Stimulated activated naive CD8-positive, alpha-beta T cell treated with anti-CD3 and anti-CD28 coated beads, Interleukin-15, Interleukin-2, amounts not matched to agents 100 ng/mL and 50 ng/mL, for 24 hours (primary cell): Measurements from ENCODE around the gene KDM4B.
A peak's percentile ranks its signal among the peaks of the same experiment; 100 is the strongest.

ENCODE experiments used
- H3K27ac Mint-ChIP-seq: one replicate; pipeline ENCODE4 v1.8.0; 2021; ENCODE audit warnings: mild to moderate bottlenecking, mixed read lengths
- H3K27me3 Mint-ChIP-seq: one replicate; pipeline ENCODE4 v1.8.0; 2021; ENCODE audit warnings: mixed read lengths
- H3K36me3 Mint-ChIP-seq: one replicate; pipeline ENCODE4 v1.8.0; 2021; ENCODE audit warnings: low read depth, mixed read lengths
- H3K4me1 Mint-ChIP-seq: one replicate; pipeline ENCODE4 v1.8.0; 2021; ENCODE audit warnings: low read depth, mixed read lengths
- H3K4me3 Mint-ChIP-seq: one replicate; pipeline ENCODE4 v1.8.0; 2021; ENCODE audit warnings: mild to moderate bottlenecking, mixed read lengths
- H3K9me3 Mint-ChIP-seq: one replicate; pipeline ENCODE4 v1.8.0; 2021; ENCODE audit warnings: mixed read lengths

KDM4B gene

GRCh38 chr19:4986471-4986891, 17.6 kb downstream of the KDM4B start:
- Mint-ChIP-seq H3K27ac (no peak overlapping the region), H3K4me1 (peaks cover 10% of the 10 kb centered on the region), H3K27me3 (no peaks in the 10 kb centered on the region), H3K36me3 (peaks cover 5% of the 10 kb centered on the region), H3K9me3 (no peaks in the 10 kb centered on the region), H3K4me3 (no peak overlapping the region)

DNA sequence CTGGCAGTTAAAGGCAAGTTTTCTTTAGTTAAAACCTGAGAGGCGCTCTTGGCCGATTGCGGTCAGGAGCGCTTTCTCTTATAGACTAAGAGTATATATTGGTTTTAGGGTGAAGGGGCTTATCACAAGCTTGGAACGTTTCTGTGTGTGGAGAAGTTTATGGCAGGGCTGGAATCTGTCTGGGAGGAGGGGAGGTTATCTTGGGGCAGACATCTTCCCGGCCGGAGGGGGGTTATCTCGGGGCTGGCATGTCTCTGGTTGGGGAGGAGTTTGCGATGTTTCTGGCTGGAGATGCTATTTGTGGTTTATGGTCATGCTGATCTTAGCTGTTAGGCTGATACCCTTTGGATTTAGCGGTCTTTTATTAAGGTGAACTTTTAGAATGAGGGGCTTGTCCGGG, 18.3 kb downstream of the KDM4B start:
- H3K27ac Mint-ChIP-seq, result no peak overlapping the region
- H3K36me3 Mint-ChIP-seq, result peaks cover 5% of the 10 kb centered on the region

GRCh38 chr19:4987692-4988370, 18.9 kb downstream of the KDM4B start:
- peaks cover 7% of the 10 kb centered on the region for H3K36me3 Mint-ChIP-seq
- H3K4me3 Mint-ChIP-seq, result no peak overlapping the region
- peaks cover 10% of the 10 kb centered on the region for H3K4me1 Mint-ChIP-seq
- no peaks in the 10 kb centered on the region for H3K27me3 Mint-ChIP-seq
- H3K9me3 Mint-ChIP-seq, result no peaks in the 10 kb centered on the region
- no peak overlapping the region for H3K27ac Mint-ChIP-seq

More for the DNA sequence above, 18.3 kb downstream of the KDM4B start:
- Mint-ChIP-seq H3K27me3 (no peaks in the 10 kb centered on the region), H3K4me3 (no peak overlapping the region), H3K4me1 (peaks cover 8% of the 10 kb centered on the region), H3K9me3 (no peaks in the 10 kb centered on the region)

DNA sequence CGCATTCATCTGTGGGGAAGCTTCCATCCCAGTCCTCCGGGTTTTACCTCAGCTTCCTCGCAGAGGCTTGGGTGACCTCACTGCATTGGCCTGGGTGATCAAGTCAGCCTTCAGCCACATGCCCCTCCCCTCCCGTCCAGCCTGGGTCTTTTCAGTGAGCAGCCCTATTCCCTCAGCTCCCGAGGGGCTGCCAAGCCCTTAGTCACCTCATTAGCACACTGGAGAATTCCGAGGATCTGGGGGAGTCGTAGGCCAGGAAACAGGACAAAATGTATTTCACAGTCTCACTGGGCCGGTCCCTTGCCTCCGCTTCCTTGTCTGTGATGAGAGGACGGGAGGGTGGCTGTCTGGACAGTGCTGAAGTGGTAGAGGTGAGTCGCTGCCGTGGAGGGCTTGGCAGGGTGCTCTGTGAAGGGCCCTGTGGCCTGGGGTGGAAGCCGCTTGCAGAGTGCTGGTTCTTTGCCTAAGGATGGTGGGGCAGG, 19.9 kb downstream of the KDM4B start:
- Mint-ChIP-seq H3K9me3 (no peaks in the 10 kb centered on the region), H3K4me3 (no peak overlapping the region), H3K36me3 (peaks cover 8% of the 10 kb centered on the region), H3K27ac (peak overlapping the region; percentile 31), H3K4me1 (peaks cover 10% of the 10 kb centered on the region), H3K27me3 (no peaks in the 10 kb centered on the region)

- H3K4me1 Mint-ChIP-seq, result peaks cover 10% of the 10 kb centered on the region
- no peak overlapping the region for H3K4me3 Mint-ChIP-seq
- no peaks in the 10 kb centered on the region for H3K27me3 Mint-ChIP-seq
- no peak overlapping the region for H3K27ac Mint-ChIP-seq
- no peaks in the 10 kb centered on the region for H3K9me3 Mint-ChIP-seq
- peaks cover 8% of the 10 kb centered on the region for H3K36me3 Mint-ChIP-seq
Measured at GRCh38 chr19:4990306-4990705, 21.4 kb downstream of the KDM4B start.

- H3K36me3 Mint-ChIP-seq, result peaks cover 11% of the 10 kb centered on the region
- H3K4me3 Mint-ChIP-seq, result no peak overlapping the region
- no peaks in the 10 kb centered on the region for H3K9me3 Mint-ChIP-seq
- no peaks in the 10 kb centered on the region for H3K27me3 Mint-ChIP-seq
- no peak overlapping the region for H3K27ac Mint-ChIP-seq
- peaks cover 10% of the 10 kb centered on the region for H3K4me1 Mint-ChIP-seq
Measured at GRCh38 chr19:4991538-4991937, 22.6 kb downstream of the KDM4B start.

DNA sequence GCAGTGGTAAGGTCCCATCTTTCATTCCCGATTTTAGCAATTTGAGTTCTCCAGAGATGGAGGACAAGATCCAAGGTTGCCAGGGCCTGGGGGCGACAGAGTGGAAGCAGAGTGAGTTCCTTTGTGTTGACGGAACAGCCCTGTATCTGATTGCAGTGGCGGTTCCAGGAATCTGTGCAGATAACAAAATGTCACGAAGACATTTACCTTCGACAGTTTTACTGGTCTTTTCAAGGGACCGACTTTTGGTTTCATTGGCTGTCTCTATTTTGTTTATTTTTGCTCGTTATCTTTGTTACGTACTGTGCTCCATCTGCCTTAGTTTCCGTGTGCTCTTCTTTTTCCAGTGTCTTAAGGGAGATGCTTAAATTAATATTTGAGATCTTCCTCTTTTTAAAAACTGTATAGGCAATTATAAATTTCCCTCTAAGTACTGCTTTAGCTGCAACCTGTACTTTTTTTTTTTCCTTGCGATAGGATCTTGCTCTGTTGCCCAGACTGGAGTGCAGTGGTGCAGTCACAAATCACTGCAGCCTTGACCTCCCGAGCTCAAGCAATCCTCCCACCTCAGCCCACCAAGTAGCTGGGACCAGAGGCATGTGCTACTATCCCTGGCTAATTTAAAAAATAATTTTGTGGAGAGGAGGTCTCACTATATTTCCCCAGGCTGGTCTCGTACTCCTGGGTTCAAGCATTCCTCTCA, 23.2 kb downstream of the KDM4B start:
- no peak overlapping the region for H3K4me3 Mint-ChIP-seq
- no peaks in the 10 kb centered on the region for H3K27me3 Mint-ChIP-seq
- H3K9me3 Mint-ChIP-seq, result no peaks in the 10 kb centered on the region
- peaks cover 8% of the 10 kb centered on the region for H3K4me1 Mint-ChIP-seq
- H3K36me3 Mint-ChIP-seq, result peaks cover 11% of the 10 kb centered on the region
- H3K27ac Mint-ChIP-seq, result no peak overlapping the region

DNA sequence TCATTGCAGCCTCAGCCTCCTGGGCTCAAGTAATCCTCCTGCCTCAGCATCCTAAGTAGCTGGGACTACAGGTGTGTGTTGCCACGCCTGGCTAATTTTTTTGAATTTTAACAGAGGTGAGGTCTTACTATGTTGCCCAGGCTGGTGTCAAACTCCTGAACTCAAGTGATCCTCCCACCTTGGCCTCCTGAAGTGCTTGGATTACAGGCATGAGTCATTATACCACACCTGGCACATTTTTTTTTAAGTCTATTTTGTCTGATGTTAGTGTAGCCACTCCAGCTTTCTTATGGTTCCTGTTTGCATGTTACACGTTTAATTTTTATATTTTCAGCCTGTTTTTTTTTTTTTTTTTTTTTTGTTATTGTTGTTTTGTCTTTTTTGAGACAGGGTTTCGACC, 24.8 kb downstream of the KDM4B start:
- H3K4me1 Mint-ChIP-seq, result peaks cover 2% of the 10 kb centered on the region
- H3K9me3 Mint-ChIP-seq, result no peaks in the 10 kb centered on the region
- H3K27me3 Mint-ChIP-seq, result no peaks in the 10 kb centered on the region
- no peak overlapping the region for H3K27ac Mint-ChIP-seq
- peaks cover 11% of the 10 kb centered on the region for H3K36me3 Mint-ChIP-seq
- H3K4me3 Mint-ChIP-seq, result no peak overlapping the region

DNA sequence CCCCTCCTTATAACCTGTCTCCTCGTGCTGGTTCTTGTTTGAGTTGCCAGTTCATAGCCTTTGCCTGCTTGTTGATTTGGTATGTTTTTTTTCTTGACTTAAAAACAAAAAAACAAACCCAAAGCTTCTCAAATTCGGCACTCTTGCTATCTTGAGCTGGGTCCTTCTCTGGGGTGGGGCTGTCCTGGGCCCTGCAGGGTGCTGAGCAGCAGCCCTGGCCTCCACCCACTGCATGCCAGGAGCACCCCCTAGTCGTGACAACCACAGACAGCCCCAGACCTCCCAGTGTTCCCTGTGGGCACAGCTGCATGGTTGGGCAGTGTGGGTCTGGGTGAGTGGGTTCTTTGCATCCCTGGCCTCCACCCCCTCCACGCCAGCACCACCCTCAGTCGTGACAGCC, 27.8 kb downstream of the KDM4B start:
- H3K27me3 Mint-ChIP-seq, result no peaks in the 10 kb centered on the region
- H3K36me3 Mint-ChIP-seq, result peaks cover 7% of the 10 kb centered on the region
- H3K9me3 Mint-ChIP-seq, result no peaks in the 10 kb centered on the region
- no peak overlapping the region for H3K27ac Mint-ChIP-seq
- H3K4me1 Mint-ChIP-seq, result peaks cover 2% of the 10 kb centered on the region
- H3K4me3 Mint-ChIP-seq, result no peak overlapping the region

- peaks cover 7% of the 10 kb centered on the region for H3K36me3 Mint-ChIP-seq
- no peaks in the 10 kb centered on the region for H3K9me3 Mint-ChIP-seq
- no peaks in the 10 kb centered on the region for H3K27me3 Mint-ChIP-seq
- no peak overlapping the region for H3K4me3 Mint-ChIP-seq
- no peak overlapping the region for H3K27ac Mint-ChIP-seq
- H3K4me1 Mint-ChIP-seq, result peaks cover 5% of the 10 kb centered on the region
Measured at GRCh38 chr19:4997297-4997696, 28.4 kb downstream of the KDM4B start.

DNA sequence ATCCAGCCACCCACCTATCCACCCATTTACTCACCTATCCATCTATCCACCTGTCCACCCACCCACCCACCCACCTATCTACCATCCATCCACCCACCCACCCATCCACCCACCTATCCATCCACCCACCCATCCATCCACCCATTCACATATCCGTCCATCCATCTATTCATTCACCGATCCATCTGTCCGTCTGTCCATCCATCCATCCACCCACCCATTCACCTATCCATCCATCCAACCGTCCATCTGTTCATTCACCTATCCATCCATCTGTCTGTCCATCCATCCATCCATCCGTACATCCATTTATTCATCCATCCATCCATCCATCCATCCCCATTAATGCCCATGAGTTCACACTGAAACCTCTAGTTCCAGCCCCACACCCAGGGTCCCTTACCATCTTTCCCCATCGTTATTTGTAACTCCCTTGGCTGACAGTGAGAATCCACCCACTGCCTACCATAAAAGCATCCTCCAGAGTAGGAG, 31.3 kb downstream of the KDM4B start:
- H3K36me3 Mint-ChIP-seq, result peaks cover 3% of the 10 kb centered on the region
- H3K27me3 Mint-ChIP-seq, result no peaks in the 10 kb centered on the region
- H3K4me3 Mint-ChIP-seq, result no peak overlapping the region
- H3K27ac Mint-ChIP-seq, result no peak overlapping the region
- H3K9me3 Mint-ChIP-seq, result no peaks in the 10 kb centered on the region
- peaks cover 4% of the 10 kb centered on the region for H3K4me1 Mint-ChIP-seq

GRCh38 chr19:5001615-5002014, 32.7 kb downstream of the KDM4B start:
- Mint-ChIP-seq H3K27ac (no peak overlapping the region), H3K4me3 (no peak overlapping the region), H3K36me3 (peaks cover under 1% of the 10 kb centered on the region), H3K9me3 (no peaks in the 10 kb centered on the region), H3K4me1 (peaks cover 4% of the 10 kb centered on the region), H3K27me3 (no peaks in the 10 kb centered on the region)

DNA sequence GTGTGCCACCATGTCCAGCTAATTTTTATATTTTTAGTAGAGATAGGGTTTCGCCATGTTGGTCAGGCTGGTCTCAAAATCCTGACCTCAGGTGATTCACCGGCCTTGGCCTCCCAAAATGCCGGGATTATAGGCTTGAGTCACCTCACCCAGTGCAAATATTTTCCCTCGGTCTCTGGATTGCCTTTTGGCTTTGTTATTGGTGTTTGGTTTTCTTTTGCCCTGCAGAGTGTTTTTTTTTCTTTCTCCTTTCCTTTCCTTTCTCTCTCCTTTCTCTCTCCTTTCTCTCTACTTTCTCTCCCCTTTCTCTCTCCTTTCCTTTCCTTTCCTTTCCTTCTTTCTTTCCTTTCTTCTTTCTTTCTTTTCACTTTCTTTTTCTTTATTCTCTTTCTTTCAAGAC, 33.2 kb downstream of the KDM4B start:
- H3K4me1 Mint-ChIP-seq, result peaks cover 4% of the 10 kb centered on the region
- peaks cover 1% of the 10 kb centered on the region for H3K9me3 Mint-ChIP-seq
- H3K36me3 Mint-ChIP-seq, result peaks cover 2% of the 10 kb centered on the region
- no peaks in the 10 kb centered on the region for H3K27me3 Mint-ChIP-seq
- H3K27ac Mint-ChIP-seq, result peak overlapping the region; percentile 71
- no peak overlapping the region for H3K4me3 Mint-ChIP-seq

DNA sequence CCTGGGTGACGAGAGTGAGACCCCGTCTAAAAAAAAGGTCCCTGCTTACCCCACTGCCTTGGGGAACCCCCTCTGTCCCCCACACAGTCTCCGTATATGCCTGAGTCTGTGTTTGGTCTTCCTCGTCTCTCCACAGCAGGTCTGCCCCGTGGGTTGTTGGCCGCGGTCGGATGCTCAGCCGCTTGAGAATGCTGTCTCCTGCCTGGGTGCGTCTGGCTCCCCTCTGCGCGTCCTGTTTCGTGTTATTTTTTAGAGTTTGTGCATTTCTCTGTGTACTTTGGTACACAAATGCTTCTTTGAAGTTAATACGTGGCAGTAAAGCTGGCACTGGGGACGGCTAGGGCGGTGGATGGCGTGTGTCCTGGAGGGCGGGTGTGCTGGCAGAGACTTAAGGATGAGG, 34.9 kb downstream of the KDM4B start:
- Mint-ChIP-seq H3K4me3 (no peak overlapping the region), H3K36me3 (peaks cover 9% of the 10 kb centered on the region), H3K27me3 (no peaks in the 10 kb centered on the region), H3K9me3 (peaks cover 4% of the 10 kb centered on the region), H3K27ac (no peak overlapping the region), H3K4me1 (peaks cover 4% of the 10 kb centered on the region)

DNA sequence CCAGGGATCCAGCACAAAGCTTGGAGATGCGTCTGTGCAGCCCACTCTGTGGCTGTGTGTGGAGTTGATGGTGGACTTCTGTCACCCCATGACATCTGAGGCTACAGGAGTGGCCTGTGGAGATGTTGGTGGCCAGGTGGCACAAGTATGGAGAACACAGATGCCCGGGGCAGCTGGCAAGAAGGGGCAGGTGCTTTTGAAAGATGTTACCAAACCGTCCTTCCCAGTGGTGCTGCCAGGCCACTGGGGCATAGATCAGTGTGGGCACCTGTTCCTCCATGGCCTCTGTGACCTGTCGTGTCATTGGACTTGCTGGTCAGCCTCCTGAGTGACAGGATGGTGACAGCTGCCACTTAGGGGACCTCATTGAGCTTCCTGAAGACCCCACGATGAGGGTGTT, 36.2 kb downstream of the KDM4B start:
- no peaks in the 10 kb centered on the region for H3K27me3 Mint-ChIP-seq
- H3K4me3 Mint-ChIP-seq, result no peak overlapping the region
- H3K36me3 Mint-ChIP-seq, result peaks cover 9% of the 10 kb centered on the region
- no peak overlapping the region for H3K27ac Mint-ChIP-seq
- H3K9me3 Mint-ChIP-seq, result peaks cover 4% of the 10 kb centered on the region
- H3K4me1 Mint-ChIP-seq, result peaks cover 4% of the 10 kb centered on the region
